Middle frontal gyrus (tissue), 1 donor: Measurements from ENCODE around the gene GRM2.

Experiments
- DNase-seq: peaks from one replicate; pipeline ENCODE4 v3.0.0-alpha.2; 2015; ENCODE audit warnings: low spot score; ENCODE audit errors: extremely low spot score

Gene GRM2

DNA sequence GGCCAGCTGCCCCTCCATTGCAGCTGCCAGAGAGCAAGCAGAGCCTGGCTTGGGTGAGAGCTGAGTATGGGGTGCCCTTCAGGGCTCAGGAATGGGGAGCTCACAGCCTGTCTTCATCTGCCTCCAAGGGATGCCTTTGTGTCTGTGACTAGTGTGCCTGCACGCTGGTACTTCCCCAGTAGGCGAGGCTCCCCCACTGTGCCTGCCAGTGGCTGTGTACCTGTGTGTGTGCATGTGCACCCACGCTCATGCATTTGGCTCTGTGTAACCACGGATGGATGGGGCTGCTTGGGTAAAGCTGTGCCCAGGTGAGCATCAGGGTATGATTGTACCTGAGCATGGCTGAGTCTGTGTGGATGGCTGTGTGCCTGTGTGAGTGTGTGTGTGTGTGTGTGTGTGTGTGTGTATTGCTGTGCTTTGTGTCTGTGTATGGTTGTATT lies 2.3 kb upstream of the GRM2 start:
- no peak for DNase-seq

DNA sequence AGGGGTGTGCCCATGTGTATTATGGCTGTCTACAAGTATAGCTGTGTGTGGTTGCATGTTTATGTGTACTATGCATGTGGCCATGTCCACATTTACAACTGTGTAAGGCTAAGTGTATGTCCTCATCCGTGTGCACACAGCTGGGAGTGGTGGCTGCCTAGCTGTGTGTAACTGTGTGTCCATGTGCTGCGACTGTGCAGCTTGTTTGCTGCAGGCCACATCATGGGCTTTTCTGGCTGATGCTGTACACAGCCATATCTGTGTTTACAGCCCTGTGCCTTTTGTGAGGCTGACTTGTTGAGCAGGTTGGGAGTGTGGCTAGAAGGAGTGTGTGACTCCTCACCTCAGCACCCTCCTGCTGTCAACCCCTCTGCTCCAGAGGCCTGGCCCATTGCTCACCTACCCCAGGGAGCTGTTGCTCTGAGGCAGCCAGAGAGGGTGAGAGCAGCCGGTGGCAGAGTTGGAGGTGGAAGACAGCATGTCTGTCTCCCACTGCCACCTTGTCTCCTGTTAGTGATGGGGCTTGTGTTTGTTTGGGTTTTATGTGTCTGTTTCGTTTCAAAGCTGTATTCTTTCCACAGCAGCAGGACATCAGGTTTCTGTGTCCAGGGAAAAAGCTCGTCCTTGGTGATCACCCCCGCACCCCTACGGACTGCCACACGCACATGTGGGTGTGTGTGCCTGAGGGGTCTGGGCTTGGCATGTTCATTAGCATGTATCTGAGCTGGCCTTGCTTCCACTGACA lies 1.4 kb upstream of the GRM2 start:
- DNase-seq = no peak

DNA sequence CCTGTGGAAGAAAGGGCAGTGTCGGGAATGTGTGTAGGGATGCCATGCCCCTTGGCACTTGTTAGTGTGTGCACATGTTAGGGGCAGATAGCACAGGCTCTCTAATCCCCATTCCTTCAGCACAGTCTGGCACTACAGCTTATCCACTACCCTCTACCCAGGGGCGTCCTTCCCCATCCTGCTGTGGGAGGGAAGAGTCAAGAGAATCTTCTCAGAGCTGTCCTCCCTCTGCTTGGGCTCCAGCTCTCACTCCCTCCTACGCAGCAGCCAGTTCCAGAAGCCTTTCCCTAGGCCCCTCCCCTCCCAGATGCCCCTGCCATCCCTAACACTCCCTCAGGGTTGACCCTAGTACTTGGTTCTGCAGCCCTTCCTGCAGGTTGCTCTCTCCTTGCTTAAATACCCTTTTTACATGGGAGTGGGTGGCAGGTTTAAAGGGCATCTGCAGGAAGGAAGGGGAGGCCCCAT lies 815 bp upstream of the GRM2 start:
- DNase-seq = no peak

DNA sequence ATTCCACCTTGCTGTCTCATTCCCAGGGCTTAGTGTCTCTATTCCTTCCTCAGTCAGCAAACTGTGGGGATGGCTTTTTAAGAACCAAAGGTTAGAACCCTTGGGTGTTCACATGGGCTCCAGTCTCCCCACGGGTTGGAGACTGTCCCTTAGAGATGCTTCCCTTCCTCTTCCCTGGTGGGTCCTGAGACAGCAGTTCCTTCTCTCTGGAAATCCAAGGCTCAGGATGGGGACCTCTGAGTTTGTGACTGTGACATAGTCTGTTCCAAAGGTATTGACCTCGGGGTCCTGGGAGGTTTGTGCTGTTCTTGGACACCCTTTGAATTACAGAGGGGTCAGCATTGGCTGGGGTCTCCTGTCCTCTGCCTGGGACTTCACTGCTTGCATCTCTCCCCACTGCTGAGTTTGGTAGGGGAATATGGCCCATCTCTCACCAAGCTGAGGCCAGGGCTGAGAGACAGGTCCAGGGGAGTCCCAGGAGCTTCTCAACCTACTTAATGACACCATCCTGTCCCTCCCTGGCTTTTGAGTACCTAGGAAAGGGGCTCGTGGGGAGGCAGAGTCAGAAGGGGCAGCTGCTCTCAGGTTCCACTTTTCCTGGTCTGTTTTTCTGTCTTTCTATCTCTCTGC lies 1.5 kb downstream of the GRM2 start:
- DNase-seq = no peak

DNA sequence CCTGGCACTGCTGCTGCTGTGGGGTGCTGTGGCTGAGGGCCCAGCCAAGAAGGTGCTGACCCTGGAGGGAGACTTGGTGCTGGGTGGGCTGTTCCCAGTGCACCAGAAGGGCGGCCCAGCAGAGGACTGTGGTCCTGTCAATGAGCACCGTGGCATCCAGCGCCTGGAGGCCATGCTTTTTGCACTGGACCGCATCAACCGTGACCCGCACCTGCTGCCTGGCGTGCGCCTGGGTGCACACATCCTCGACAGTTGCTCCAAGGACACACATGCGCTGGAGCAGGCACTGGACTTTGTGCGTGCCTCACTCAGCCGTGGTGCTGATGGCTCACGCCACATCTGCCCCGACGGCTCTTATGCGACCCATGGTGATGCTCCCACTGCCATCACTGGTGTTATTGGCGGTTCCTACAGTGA lies 2.1 kb downstream of the GRM2 start:
- no peak for DNase-seq

DNA sequence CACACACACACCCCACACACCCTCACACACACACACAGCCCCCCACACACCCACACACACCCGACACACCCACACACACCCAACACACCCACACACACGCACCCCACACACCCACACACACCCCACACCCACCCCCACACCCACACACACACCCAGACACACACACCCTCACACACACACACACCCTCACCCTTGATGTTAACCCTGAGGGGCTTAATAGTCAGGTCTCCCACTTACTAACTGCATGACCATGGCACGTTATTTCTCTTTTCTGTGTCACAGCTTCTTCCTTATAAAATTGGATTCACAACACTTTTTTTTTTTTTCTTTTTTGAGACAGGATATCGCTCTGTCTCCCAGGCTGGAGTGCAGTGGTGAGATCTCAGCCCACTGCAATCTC lies 2.8 kb downstream of the GRM2 start:
- no peak for DNase-seq

DNA sequence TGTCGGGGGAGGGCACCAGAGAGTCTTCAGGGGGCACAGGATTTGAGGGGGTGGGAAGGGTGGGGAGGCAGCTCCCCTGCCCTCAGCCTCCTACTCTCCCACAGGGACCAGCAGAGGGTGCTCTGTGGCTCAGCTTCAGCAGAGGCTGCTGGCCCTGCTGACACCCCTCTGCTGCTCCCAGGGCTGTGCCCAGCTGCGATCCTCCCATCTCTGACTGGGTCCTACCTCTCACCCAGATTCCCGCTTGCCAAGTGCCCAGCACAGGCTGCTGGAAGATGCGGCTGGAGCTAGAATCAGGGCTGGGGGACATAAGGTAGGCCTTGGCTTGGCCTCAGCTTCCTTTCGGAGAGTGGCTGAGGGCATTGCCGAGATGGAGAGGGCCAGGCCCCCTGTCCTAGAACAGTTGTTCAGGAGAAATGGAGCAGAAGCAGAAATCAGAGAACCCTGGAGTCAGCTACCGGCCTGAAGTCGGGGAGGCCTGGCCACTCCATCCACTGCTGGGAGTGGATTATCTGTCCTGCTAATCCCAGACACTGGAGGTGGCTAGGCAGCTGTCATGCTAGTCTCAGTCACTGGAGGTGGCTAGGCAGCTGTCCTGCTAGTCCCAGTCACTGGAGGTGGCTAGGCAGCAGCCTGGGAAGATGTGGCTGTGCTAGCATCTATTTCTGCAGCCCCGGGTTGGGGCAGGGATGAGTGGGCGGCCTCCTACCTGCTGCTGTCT lies 3.9 kb downstream of the GRM2 start:
- no peak for DNase-seq

DNA sequence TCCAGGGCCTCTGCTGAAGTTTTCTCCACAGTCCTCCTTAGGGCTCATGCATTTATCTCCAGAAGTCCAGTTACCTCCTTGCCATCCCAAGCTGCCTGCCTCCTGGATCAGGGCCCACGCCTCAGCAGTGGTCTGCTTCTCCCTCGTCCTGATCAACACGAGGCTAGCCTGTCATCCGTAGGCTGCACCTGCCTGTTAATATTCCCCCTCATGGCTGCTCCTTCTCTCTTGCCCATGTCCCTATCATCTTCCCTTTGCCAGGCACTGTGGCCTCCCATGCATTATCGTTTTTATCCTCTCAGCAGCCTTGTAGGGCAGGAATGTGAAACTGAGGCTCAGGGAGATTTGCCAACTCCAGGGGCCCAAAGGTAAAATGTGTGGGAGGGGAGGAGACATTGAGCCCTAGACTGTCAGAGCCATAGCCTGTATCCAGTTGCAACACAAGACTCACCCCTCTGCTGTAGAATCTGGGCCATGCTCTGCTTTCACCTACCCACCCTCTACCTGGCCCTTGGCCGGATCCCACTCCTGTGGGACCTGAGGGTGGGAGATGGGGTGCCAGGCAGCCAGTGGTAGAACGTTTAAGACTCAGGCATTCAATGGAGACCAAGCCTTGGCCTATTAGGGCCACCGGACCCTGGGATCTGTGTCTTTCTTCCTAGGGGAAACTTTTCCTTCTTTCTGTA lies 4.6 kb downstream of the GRM2 start:
- DNase-seq = no peak

DNA sequence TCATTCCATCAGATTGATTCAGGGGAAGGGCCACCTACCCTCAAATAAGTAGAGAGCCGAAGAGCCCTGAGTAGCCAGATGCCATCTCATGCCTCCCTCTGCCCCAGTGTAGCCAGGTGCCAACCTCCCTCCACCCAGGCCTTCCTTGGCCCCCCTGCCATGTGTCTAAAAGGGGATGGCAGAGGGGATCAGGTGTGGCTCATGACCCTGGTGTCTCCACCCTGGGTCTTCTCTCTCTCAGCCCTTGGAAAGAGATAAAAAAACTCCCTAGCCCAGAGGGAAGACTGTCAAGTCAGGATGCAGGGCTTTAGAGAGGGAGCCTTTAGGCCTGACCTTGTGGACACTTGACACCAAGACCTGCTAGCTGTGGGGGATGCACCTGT lies 5.2 kb downstream of the GRM2 start:
- DNase-seq = no peak

DNA sequence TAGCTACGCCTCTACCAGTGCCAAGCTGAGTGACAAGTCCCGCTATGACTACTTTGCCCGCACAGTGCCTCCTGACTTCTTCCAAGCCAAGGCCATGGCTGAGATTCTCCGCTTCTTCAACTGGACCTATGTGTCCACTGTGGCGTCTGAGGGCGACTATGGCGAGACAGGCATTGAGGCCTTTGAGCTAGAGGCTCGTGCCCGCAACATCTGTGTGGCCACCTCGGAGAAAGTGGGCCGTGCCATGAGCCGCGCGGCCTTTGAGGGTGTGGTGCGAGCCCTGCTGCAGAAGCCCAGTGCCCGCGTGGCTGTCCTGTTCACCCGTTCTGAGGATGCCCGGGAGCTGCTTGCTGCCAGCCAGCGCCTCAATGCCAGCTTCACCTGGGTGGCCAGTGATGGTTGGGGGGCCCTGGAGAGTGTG lies 5.7 kb downstream of the GRM2 start:
- no peak for DNase-seq

DNA sequence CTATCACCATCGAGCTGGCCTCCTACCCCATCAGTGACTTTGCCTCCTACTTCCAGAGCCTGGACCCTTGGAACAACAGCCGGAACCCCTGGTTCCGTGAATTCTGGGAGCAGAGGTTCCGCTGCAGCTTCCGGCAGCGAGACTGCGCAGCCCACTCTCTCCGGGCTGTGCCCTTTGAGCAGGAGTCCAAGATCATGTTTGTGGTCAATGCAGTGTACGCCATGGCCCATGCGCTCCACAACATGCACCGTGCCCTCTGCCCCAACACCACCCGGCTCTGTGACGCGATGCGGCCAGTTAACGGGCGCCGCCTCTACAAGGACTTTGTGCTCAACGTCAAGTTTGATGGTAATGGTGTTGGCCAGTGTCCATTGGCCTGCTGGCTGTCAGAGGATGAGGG lies 6.1 kb downstream of the GRM2 start:
- DNase-seq = no peak

DNA sequence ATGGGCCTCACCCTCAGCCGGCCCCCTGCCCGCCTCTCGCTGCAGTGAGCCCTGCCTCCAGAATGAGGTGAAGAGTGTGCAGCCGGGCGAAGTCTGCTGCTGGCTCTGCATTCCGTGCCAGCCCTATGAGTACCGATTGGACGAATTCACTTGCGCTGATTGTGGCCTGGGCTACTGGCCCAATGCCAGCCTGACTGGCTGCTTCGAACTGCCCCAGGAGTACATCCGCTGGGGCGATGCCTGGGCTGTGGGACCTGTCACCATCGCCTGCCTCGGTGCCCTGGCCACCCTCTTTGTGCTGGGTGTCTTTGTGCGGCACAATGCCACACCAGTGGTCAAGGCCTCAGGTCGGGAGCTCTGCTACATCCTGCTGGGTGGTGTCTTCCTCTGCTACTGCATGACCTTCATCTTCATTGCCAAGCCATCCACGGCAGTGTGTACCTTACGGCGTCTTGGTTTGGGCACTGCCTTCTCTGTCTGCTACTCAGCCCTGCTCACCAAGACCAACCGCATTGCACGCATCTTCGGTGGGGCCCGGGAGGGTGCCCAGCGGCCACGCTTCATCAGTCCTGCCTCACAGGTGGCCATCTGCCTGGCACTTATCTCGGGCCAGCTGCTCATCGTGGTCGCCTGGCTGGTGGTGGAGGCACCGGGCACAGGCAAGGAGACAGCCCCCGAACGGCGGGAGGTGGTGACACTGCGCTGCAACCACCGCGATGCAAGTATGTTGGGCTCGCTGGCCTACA lies 8.5 kb downstream of the GRM2 start:
- no peak for DNase-seq

DNA sequence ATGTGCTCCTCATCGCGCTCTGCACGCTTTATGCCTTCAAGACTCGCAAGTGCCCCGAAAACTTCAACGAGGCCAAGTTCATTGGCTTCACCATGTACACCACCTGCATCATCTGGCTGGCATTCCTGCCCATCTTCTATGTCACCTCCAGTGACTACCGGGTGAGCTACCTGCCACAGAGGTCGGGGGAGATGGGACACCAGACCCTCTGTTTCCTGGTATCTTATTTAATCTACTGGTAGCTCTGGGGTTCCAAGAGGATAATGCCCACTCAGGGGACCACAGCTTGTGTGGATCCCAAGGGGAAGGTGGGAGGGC lies 9.1 kb downstream of the GRM2 start:
- DNase-seq = no peak

DNA sequence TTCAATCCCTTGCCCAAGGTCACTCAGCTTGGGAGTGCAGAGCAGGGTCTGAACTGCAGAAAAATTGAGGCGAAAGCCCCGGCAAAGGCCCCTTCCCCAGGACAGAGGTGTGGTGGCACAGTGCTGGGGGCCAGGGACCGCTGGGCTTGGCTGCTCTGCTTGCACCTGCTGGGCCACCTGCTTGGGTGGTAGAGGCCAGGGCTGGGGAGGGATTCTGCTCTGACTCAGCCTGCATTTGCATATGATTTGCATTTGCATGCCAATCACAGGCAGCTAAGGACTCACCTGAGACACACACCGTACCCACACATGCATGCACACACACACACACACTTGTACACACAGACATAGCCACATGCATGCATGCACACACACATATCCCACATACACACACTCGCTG lies 9.9 kb downstream of the GRM2 start:
- DNase-seq = no peak

DNA sequence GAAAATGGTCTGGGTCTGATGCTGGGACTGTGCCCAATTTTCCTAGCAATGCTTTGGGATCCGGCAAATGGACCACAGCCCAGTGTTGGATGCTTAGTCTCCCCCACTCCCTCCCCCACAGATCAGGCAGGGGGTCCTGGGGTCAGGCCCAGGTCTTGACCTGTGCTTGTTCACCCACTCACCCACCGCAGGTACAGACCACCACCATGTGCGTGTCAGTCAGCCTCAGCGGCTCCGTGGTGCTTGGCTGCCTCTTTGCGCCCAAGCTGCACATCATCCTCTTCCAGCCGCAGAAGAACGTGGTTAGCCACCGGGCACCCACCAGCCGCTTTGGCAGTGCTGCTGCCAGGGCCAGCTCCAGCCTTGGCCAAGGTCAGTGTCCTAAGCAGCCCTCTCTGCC lies 10.6 kb downstream of the GRM2 start:
- no peak for DNase-seq

DNA sequence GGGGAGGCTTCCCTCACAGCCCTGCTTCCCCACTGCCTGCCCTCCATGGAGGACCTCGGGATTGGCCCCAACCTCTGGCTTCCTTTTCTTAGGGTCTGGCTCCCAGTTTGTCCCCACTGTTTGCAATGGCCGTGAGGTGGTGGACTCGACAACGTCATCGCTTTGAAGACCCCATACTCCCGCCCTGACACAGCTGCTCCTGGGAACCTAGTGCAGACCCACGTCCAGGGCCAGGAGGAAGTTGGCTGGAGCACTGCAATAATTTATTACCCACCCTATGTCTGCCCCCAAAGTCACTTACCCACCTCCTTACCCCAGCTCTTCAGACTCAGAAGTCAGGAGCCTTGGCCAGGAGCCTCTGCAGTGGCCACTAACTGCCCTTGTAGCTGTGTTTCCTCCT lies 11.1 kb downstream of the GRM2 start:
- DNase-seq = no peak

DNA sequence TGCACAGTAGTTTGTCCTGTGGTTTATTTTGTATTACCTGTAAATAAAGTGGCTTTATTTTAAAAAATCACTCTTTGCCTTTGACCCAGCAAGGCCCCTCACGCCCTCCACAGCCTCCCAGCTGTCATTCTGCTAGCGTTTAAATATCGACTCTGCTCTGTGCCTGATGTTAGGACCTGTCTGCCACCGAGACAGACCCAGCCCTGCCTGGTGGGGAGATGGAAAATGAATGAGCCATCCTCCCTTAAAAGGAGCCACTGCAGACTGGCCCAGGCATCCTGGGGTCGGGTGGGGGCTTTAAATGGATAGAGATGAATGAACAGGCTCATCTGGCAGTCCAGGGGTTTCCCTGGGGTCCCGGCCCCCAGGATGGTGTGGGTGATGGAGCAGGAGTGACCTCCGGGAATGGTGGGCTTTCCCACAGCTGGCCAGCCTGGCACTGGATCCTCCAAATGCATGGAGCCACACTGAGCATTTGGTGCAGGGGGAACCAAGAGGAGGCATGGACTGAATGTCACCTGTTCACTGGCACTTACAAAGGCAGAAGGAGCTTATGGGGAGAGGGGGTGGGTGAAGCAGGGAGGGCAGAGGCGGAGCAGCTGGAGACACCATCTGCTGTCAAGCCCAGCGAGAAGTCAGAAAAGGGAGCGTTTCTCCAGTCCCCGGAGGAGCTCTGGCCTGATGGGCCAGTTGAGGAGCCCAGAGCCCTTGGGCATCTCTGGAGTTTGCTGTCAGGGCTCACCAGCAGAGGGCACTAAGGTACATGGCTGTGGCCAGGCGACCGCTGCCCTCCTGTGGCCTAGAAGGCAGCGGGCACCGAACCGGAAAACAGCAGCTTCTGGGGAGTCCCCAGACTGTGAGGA lies 11.9 kb downstream of the GRM2 start:
- DNase-seq = no peak

DNA sequence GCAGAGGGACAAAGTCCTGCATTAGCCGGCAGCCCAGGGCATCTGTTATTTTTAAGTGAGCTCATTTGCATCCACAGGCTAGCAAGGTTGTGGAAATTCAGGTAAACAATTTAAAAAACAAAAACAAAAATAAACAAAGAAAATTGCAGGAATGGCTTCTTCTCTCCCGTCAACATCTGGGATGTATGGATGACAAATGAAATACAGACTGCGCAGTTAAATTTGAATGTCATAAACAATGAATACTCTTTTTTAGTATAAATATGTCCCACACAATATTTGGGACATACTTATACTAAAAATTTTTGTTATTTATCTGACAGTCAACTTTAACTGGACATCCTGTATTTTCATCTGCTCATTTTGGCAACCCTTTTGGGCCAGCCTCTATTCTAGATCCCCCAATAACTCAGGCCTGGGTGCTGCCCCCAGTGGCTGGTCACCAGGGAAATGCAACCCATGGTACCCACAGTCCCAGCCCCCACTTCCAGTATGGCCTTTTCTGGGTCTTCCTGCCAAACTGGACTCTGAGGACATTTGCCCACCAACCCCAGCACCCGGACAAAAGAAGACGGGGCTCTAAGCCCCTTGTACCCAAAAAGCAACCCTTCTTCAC lies 12.7 kb downstream of the GRM2 start:
- DNase-seq = no peak

DNA sequence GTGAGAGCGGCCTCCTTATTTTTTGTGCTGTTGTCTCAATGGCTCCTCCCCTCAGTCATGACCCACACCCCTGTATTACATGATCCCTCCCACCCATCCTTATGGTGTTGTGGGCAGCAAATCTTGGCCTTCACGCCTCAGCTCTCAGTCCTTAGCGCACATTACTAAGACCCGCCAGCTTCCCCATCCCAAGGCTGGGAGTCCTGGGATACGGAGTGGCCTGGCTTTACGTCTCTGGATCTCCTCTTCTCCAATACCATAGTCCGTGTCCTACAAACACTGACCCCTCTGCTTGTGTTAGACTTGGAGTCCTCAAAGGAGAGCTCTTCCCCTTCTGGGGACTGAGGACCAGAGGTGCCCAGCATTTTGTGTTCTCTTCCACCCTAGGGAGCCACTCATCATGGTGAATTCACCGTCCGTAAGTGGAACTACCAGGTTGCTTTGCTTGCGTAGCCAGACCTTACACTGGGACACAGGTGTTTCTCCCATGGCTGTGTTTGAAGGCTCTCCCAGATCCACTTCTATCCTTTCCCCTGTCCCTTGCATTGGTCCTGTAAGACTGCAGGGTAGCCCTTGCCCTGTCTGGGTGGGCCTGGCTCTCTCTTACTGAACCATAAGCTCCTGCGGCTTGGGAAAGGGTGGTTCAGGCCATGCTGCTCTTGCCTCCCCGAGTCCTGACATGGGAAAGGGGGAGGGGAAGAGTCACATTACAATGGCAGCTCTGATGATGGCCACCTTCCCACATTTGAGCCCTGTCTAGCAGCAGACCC lies 13.6 kb downstream of the GRM2 start:
- DNase-seq = no peak
